PC-3 (cell line): ENCODE results near the gene HINT3.

Experiments
- CTCF ChIP-seq: fragments of 300-600 bp; sonication (generic); conservative IDR thresholded peaks from 2 replicates; pipeline ENCODE4 v1.5.1; 2017; ENCODE audit warnings: antibody characterized with exemption, low read depth, mild to moderate bottlenecking, low read length
- EZH2 ChIP-seq: fragments of 300-600 bp; sonication (generic); IDR thresholded peaks from one replicate; pipeline ENCODE4 v1.6.1; 2017; ENCODE audit warnings: antibody characterized with exemption, mild to moderate bottlenecking, low read length; ENCODE audit not compliant: unreplicated experiment
- EZH2phosphoT487 ChIP-seq: fragments of 300-600 bp; sonication (generic); IDR thresholded peaks from 2 replicates; pipeline ENCODE4 v1.6.1; 2018; ENCODE audit warnings: mild to moderate bottlenecking, antibody characterized with exemption, low read length, borderline replicate concordance

GRCh38 chr6:125932451-125932795 is 24.1 kb upstream of the HINT3 start:
- TF ChIP-seq CTCF (no peak), EZH2 (no peak), EZH2phosphoT487 (no peak)
